GM18499 (cell line): ENCODE data around the gene SLC5A6.

Source experiments
- ATAC-seq: cut with Tn5 transposase; IDR thresholded peaks from one replicate; pipeline ENCODE4 v1.9.1; 2021; ENCODE audit warnings: moderate number of reproducible peaks; ENCODE audit not compliant: insufficient read depth, unreplicated experiment

The SLC5A6 gene

GRCh38 chr2:27211943-27212625 is at the start of gene SLC5A6, which contains the start of gene ATRAID:
TSS of gene SLC5A6 (minus strand) at chr2:27212268. CDS start at chr2:27207650, 4,618 bp downstream.
TSS of gene ATRAID (plus strand) at chr2:27212041. CDS start at chr2:27212369, 328 bp downstream.
- ATAC-seq, result no peak

GRCh38 chr2:27261241-27261925 is 49.3 kb upstream of the SLC5A6 start:
- ATAC-seq, result no peak

GRCh38 chr2:27258051-27258450 is 46.0 kb upstream of the SLC5A6 start:
- ATAC-seq, result no peak

- no peak for ATAC-seq
These were observed 44.9 kb upstream of the SLC5A6 start for GRCh38 chr2:27256855-27257454.

- no peak for ATAC-seq
These were observed 43.6 kb upstream of the SLC5A6 start for GRCh38 chr2:27255660-27256059.

GRCh38 chr2:27255187-27255586 is 43.1 kb upstream of the SLC5A6 start:
- ATAC-seq, result no peak

GRCh38 chr2:27251766-27252165 is 39.7 kb upstream of the SLC5A6 start:
- no peak for ATAC-seq

GRCh38 chr2:27250652-27251379 is 38.7 kb upstream of the SLC5A6 start:
- ATAC-seq, result no peak

GRCh38 chr2:27249891-27250651 is 38.0 kb upstream of the SLC5A6 start:
- ATAC-seq, result no peak

- ATAC-seq, result no peak
These were observed 37.3 kb upstream of the SLC5A6 start for GRCh38 chr2:27249159-27249890.

GRCh38 chr2:27247893-27248292 is 35.8 kb upstream of the SLC5A6 start:
- no peak for ATAC-seq

- ATAC-seq, result no peak
These were observed 33.6 kb upstream of the SLC5A6 start for GRCh38 chr2:27245626-27246025.

GRCh38 chr2:27245116-27245515 is 33.0 kb upstream of the SLC5A6 start:
- ATAC-seq, result no peak

- no peak for ATAC-seq
These were observed 31.5 kb upstream of the SLC5A6 start for GRCh38 chr2:27243391-27244130.

- no peak for ATAC-seq
These were observed 30.5 kb upstream of the SLC5A6 start for GRCh38 chr2:27242614-27242951.

- no peak for ATAC-seq
These were observed 29.9 kb upstream of the SLC5A6 start for GRCh38 chr2:27241761-27242613.

- ATAC-seq, result no peak
These were observed 28.3 kb upstream of the SLC5A6 start for GRCh38 chr2:27240406-27240805.

- ATAC-seq, result no peak
These were observed 26.9 kb upstream of the SLC5A6 start for GRCh38 chr2:27238976-27239375.
